Measurements from ENCODE around the gene CACUL1.

CACUL1 gene

GRCh38 chr10:118629211-118629610, 125.6 kb downstream of the CACUL1 start:
- no peak for DNase-seq

- no peak for DNase-seq
These were observed 126.4 kb downstream of the CACUL1 start for GRCh38 chr10:118628397-118628796.

- no peak for DNase-seq
These were observed 127.8 kb downstream of the CACUL1 start for GRCh38 chr10:118626953-118627352.

All from NCI-H2171 treated with DMSO at 0.1 percent for 48 hours (cell line).